ENCODE measurements around the gene N4BP2L2. TPM values are rescaled to one million over a fixed set of nuclear protein-coding genes. Genes with fewer than 3 reads are reported as not detected.

Gene N4BP2L2
- total and polyA plus RNA-seq, 2 of the 4 experiments (the other 2 are of a cell fraction) = 28.7 to 34.6 TPM

DNA sequence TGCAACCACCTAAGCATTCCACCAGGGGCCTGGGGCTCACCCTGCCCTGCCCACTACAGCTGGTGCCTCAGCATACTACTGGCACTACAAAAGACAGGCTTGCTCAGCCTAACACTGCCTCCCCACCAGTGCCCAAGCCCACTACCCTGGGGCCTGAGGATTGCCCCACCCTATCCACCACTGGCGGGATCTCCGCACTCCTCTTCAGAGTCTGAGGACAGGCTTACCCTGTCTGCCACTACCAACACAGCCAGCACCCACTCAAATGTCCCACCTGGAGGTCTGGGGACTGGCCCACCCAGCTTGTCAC lies 83.0 kb downstream of the N4BP2L2 start:
- H3K27me3 ChIP-seq (ENCODE audit: control insufficient read depth, insufficient read depth, low read length) = no peaks in the 10 kb centered on the region
- POLR2A ChIA-PET (ENCODE audit: unreplicated experiment) = no interaction called here
- no peak overlapping the region for H2AFZ ChIP-seq (replicated peaks; ENCODE audit: low read length, poor library complexity)
- no peak overlapping the region for H2AK9ac ChIP-seq (replicated peaks; ENCODE audit: low read depth, low read length, poor library complexity)
- in situ Hi-C loops (cut with MboI; ENCODE audit: low sequenced_read_pairs) = no loop called here
- H3K18ac ChIP-seq (ENCODE audit: low read depth, low read length) = no peak overlapping the region
- no peak overlapping the region for H3K14ac ChIP-seq (replicated peaks; ENCODE audit: low read depth, low read length)
- ATAC-seq (ENCODE audit: low read depth) (no peak), DNase-seq (no peak)
- BruUV-seq (replicated peaks) = no TSS peak
- H2BK5ac ChIP-seq (ENCODE audit: low read depth, low read length, poor library complexity, severe bottlenecking) = no peak overlapping the region
- 0 out of 4 replicates have a peak, but pooled peaks cover 0 to 3% of the 10 kb centered on the region in 2 experiments for H3K79me1 ChIP-seq (ENCODE audit: low read depth in 1 of 2, low read length in 2 of 2)
- peaks cover 15% of the 10 kb centered on the region for H3K9me3 ChIP-seq (ENCODE audit: control insufficient read depth, insufficient read depth, low read length)
- TF ChIP-seq SMC3 (IDR thresholded peaks at IDR 0.05; ENCODE audit: low read depth, low read length) (no peak), NFE2L2 (IDR thresholded peaks at IDR 0.05; ENCODE audit: low read depth, low read length) (no peak), RFX5 (IDR thresholded peaks at IDR 0.05; ENCODE audit: low read depth, low read length) (no peak), MAZ (IDR thresholded peaks at IDR 0.05; ENCODE audit: borderline replicate concordance, low read depth, low read length) (no peak), MAFK (IDR thresholded peaks at IDR 0.05; ENCODE audit: low read depth, low read length) (no peak), POLR2A (IDR thresholded peaks at IDR 0.05; ENCODE audit: low read depth, low read length) (no peak), BHLHE40 (IDR thresholded peaks at IDR 0.05; ENCODE audit: low read depth, low read length) (no peak), MXI1 (IDR thresholded peaks at IDR 0.05; ENCODE audit: borderline replicate concordance, low read depth, low read length) (no peak), CHD1 (IDR thresholded peaks at IDR 0.05; ENCODE audit: low read depth, low read length) (no peak), RCOR1 (IDR thresholded peaks at IDR 0.05; ENCODE audit: insufficient replicate concordance, low read length) (no peak), CEBPB (IDR thresholded peaks at IDR 0.05; ENCODE audit: low read depth, low read length) (no peak), FOS (IDR thresholded peaks at IDR 0.05; ENCODE audit: low read depth, low read length) (no peak), RAD21 (IDR thresholded peaks at IDR 0.05; ENCODE audit: low read length) (no peak)
- TF ChIP-seq, protein P1, sequence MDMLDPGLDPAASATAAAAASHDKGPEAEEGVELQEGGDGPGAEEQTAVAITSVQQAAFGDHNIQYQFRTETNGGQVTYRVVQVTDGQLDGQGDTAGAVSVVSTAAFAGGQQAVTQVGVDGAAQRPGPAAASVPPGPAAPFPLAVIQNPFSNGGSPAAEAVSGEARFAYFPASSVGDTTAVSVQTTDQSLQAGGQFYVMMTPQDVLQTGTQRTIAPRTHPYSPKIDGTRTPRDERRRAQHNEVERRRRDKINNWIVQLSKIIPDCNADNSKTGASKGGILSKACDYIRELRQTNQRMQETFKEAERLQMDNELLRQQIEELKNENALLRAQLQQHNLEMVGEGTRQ (IDR thresholded peaks at IDR 0.05; ENCODE audit: low read depth, low read length) = no peak
- TF ChIP-seq, protein P2, sequence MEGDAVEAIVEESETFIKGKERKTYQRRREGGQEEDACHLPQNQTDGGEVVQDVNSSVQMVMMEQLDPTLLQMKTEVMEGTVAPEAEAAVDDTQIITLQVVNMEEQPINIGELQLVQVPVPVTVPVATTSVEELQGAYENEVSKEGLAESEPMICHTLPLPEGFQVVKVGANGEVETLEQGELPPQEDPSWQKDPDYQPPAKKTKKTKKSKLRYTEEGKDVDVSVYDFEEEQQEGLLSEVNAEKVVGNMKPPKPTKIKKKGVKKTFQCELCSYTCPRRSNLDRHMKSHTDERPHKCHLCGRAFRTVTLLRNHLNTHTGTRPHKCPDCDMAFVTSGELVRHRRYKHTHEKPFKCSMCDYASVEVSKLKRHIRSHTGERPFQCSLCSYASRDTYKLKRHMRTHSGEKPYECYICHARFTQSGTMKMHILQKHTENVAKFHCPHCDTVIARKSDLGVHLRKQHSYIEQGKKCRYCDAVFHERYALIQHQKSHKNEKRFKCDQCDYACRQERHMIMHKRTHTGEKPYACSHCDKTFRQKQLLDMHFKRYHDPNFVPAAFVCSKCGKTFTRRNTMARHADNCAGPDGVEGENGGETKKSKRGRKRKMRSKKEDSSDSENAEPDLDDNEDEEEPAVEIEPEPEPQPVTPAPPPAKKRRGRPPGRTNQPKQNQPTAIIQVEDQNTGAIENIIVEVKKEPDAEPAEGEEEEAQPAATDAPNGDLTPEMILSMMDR (conservative IDR thresholded peaks at IDR 0.05; ENCODE audit: low read depth, low read length) = no peak
- TF ChIP-seq, protein P3, sequence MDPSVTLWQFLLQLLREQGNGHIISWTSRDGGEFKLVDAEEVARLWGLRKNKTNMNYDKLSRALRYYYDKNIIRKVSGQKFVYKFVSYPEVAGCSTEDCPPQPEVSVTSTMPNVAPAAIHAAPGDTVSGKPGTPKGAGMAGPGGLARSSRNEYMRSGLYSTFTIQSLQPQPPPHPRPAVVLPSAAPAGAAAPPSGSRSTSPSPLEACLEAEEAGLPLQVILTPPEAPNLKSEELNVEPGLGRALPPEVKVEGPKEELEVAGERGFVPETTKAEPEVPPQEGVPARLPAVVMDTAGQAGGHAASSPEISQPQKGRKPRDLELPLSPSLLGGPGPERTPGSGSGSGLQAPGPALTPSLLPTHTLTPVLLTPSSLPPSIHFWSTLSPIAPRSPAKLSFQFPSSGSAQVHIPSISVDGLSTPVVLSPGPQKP (IDR thresholded peaks at IDR 0.05; ENCODE audit: borderline replicate concordance, low read depth, low read length) = no peak
- H3K23ac ChIP-seq (ENCODE audit: low read depth, low read length) = no peak overlapping the region
- intact Hi-C loops (cut with micrococcal nuclease) = no loop called here
- no peak overlapping the region for H3K56ac ChIP-seq (ENCODE audit: extremely low read depth, insufficient read depth, low read length)
- no peak overlapping the region for H4K8ac ChIP-seq (ENCODE audit: low read depth in 2 of 2, low read length in 2 of 2)
- H3K4me1 ChIP-seq (ENCODE audit: control insufficient read depth, insufficient read depth, low read length) = no peaks in the 10 kb centered on the region
- H3K4ac ChIP-seq (ENCODE audit: low read depth, low read length) = no peak overlapping the region
- no CpG with 5 or more reads among the region's 2 CpGs for WGBS, 2 experiments (ENCODE audit: extremely low coverage in 2 of 2, insufficient read length in 1 of 2)
- no peak overlapping the region for H3K9ac ChIP-seq (ENCODE audit: low read depth, low read length)
- dilution Hi-C loops (cut with HindIII; ENCODE audit: low sequenced_read_pairs, unreplicated experiment) = no loop called here
- no peaks in the 10 kb centered on the region for H4K20me1 ChIP-seq (ENCODE audit: insufficient read depth, low read length)
- H3K4me3 ChIP-seq (ENCODE audit: insufficient read depth, low read depth, low read length) = no peak overlapping the region
- H2BK15ac ChIP-seq (ENCODE audit: low read depth, low read length) = no peak overlapping the region
- H2BK120ac ChIP-seq (ENCODE audit: low read depth, low read length) = no peak overlapping the region
- no peaks in the 10 kb centered on the region for H3K36me3 ChIP-seq (ENCODE audit: control insufficient read depth, insufficient read depth, low read length)
- H2BK20ac ChIP-seq (ENCODE audit: low read depth, low read length) = no peak overlapping the region
- CTCF ChIA-PET = no interaction called here
- H2AK5ac ChIP-seq (ENCODE audit: low read depth, low read length) = no peak overlapping the region
- H4K5ac ChIP-seq (ENCODE audit: low read depth, low read length) = no peak overlapping the region
- H3K27ac ChIP-seq (ENCODE audit: insufficient read depth, low read length) = no peak overlapping the region
- no peak overlapping the region for H3K4me2 ChIP-seq (ENCODE audit: low read depth, low read length)
- H4K91ac ChIP-seq (ENCODE audit: insufficient read depth, low read depth, low read length) = no peak overlapping the region
- H3K9me1 ChIP-seq (ENCODE audit: insufficient read depth, low read length) = no peaks in the 10 kb centered on the region

Data from IMR-90 (cell line).